ENCODE data around the gene FAM170A. TPM values are rescaled to one million over a fixed set of nuclear protein-coding genes. Genes with fewer than 3 reads are reported as not detected.

Gene FAM170A
- total RNA-seq, 1 experiment from 2014 or later = not detected

DNA sequence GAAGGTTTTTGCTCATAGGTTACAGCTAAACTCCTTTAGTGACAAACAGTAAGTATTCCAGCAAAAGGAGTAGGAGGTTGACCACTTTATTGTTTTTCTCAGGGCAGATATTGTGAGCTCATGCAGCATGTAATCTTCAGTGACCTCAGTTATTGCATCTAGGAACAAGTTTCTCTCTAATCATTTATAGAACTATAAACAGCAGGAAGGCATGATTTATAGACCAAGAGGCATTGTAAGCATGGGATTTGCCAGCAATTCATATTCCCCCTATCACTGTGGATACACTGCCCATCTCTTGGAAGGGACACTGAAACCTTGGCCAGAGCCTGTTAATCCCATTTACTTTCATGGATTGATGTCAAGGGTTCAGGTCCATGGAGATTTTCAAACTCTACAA is 15.4 kb upstream of the FAM170A start (continued):
- TF ChIP-seq, protein P1, sequence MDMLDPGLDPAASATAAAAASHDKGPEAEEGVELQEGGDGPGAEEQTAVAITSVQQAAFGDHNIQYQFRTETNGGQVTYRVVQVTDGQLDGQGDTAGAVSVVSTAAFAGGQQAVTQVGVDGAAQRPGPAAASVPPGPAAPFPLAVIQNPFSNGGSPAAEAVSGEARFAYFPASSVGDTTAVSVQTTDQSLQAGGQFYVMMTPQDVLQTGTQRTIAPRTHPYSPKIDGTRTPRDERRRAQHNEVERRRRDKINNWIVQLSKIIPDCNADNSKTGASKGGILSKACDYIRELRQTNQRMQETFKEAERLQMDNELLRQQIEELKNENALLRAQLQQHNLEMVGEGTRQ (CRISPR knock-in tag; IDR thresholded peaks at IDR 0.05) = no peak
- TF ChIP-seq ZNF219 (CRISPR knock-in tag; IDR thresholded peaks at IDR 0.05; ENCODE audit: borderline replicate concordance) = no peak
- TF ChIP-seq, protein P2, sequence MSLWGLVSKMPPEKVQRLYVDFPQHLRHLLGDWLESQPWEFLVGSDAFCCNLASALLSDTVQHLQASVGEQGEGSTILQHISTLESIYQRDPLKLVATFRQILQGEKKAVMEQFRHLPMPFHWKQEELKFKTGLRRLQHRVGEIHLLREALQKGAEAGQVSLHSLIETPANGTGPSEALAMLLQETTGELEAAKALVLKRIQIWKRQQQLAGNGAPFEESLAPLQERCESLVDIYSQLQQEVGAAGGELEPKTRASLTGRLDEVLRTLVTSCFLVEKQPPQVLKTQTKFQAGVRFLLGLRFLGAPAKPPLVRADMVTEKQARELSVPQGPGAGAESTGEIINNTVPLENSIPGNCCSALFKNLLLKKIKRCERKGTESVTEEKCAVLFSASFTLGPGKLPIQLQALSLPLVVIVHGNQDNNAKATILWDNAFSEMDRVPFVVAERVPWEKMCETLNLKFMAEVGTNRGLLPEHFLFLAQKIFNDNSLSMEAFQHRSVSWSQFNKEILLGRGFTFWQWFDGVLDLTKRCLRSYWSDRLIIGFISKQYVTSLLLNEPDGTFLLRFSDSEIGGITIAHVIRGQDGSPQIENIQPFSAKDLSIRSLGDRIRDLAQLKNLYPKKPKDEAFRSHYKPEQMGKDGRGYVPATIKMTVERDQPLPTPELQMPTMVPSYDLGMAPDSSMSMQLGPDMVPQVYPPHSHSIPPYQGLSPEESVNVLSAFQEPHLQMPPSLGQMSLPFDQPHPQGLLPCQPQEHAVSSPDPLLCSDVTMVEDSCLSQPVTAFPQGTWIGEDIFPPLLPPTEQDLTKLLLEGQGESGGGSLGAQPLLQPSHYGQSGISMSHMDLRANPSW (CRISPR knock-in tag; conservative IDR thresholded peaks at IDR 0.05; ENCODE audit: low read depth) = no peak

GRCh38 chr5:119614838-119615237 is 14.5 kb upstream of the FAM170A start:
- no peaks in the 10 kb centered on the region for H3K27me3 Mint-ChIP-seq (ENCODE audit: low read depth)
- peaks cover 13% of the 10 kb centered on the region for H3K4me1 Mint-ChIP-seq
- H3K9me3 Mint-ChIP-seq = peaks cover 6% of the 10 kb centered on the region
- ATAC-seq (no peak), DNase-seq (ENCODE audit: low spot score) (no peak)
- H3K4me3 Mint-ChIP-seq = no peak overlapping the region
- no peaks in the 10 kb centered on the region for H3K36me3 Mint-ChIP-seq
- no peak overlapping the region for H3K27ac Mint-ChIP-seq
- ChIA-PET CTCF (no interaction called here), POLR2A (no interaction called here)
- TF ChIP-seq RORB (CRISPR knock-in tag; IDR thresholded peaks at IDR 0.05) (no peak), ZNF425 (CRISPR knock-in tag; conservative IDR thresholded peaks at IDR 0.05) (no peak), OVOL2 (CRISPR knock-in tag; IDR thresholded peaks at IDR 0.05; ENCODE audit: borderline replicate concordance) (no peak), TEAD1 (CRISPR knock-in tag; IDR thresholded peaks at IDR 0.05) (no peak), NFE2L1 (CRISPR knock-in tag; IDR thresholded peaks at IDR 0.05) (no peak), ZNF281 (CRISPR knock-in tag; IDR thresholded peaks at IDR 0.05) (no peak), ATF3 (CRISPR knock-in tag; conservative IDR thresholded peaks at IDR 0.05) (no peak), SOX15 (CRISPR knock-in tag; IDR thresholded peaks at IDR 0.05) (no peak), CBFB (CRISPR knock-in tag; IDR thresholded peaks at IDR 0.05; ENCODE audit: low read depth) (no peak), FOXP1 (CRISPR knock-in tag; IDR thresholded peaks at IDR 0.05; ENCODE audit: borderline replicate concordance) (no peak), HMGA2 (CRISPR knock-in tag; IDR thresholded peaks at IDR 0.05) (no peak), SP1 (CRISPR knock-in tag; conservative IDR thresholded peaks at IDR 0.05) (no peak)
- TF ChIP-seq, protein P3, sequence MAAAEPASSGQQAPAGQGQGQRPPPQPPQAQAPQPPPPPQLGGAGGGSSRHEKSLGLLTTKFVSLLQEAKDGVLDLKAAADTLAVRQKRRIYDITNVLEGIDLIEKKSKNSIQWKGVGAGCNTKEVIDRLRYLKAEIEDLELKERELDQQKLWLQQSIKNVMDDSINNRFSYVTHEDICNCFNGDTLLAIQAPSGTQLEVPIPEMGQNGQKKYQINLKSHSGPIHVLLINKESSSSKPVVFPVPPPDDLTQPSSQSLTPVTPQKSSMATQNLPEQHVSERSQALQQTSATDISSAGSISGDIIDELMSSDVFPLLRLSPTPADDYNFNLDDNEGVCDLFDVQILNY (CRISPR knock-in tag; IDR thresholded peaks at IDR 0.05) = no peak
- TF ChIP-seq, protein P4, sequence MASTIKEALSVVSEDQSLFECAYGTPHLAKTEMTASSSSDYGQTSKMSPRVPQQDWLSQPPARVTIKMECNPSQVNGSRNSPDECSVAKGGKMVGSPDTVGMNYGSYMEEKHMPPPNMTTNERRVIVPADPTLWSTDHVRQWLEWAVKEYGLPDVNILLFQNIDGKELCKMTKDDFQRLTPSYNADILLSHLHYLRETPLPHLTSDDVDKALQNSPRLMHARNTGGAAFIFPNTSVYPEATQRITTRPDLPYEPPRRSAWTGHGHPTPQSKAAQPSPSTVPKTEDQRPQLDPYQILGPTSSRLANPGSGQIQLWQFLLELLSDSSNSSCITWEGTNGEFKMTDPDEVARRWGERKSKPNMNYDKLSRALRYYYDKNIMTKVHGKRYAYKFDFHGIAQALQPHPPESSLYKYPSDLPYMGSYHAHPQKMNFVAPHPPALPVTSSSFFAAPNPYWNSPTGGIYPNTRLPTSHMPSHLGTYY (CRISPR knock-in tag; IDR thresholded peaks at IDR 0.05) = no peak
- TF ChIP-seq, protein P5, sequence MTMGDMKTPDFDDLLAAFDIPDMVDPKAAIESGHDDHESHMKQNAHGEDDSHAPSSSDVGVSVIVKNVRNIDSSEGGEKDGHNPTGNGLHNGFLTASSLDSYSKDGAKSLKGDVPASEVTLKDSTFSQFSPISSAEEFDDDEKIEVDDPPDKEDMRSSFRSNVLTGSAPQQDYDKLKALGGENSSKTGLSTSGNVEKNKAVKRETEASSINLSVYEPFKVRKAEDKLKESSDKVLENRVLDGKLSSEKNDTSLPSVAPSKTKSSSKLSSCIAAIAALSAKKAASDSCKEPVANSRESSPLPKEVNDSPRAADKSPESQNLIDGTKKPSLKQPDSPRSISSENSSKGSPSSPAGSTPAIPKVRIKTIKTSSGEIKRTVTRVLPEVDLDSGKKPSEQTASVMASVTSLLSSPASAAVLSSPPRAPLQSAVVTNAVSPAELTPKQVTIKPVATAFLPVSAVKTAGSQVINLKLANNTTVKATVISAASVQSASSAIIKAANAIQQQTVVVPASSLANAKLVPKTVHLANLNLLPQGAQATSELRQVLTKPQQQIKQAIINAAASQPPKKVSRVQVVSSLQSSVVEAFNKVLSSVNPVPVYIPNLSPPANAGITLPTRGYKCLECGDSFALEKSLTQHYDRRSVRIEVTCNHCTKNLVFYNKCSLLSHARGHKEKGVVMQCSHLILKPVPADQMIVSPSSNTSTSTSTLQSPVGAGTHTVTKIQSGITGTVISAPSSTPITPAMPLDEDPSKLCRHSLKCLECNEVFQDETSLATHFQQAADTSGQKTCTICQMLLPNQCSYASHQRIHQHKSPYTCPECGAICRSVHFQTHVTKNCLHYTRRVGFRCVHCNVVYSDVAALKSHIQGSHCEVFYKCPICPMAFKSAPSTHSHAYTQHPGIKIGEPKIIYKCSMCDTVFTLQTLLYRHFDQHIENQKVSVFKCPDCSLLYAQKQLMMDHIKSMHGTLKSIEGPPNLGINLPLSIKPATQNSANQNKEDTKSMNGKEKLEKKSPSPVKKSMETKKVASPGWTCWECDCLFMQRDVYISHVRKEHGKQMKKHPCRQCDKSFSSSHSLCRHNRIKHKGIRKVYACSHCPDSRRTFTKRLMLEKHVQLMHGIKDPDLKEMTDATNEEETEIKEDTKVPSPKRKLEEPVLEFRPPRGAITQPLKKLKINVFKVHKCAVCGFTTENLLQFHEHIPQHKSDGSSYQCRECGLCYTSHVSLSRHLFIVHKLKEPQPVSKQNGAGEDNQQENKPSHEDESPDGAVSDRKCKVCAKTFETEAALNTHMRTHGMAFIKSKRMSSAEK (CRISPR knock-in tag; IDR thresholded peaks at IDR 0.05; ENCODE audit: borderline replicate concordance) = no peak
- TF ChIP-seq, protein P2 (CRISPR knock-in tag; conservative IDR thresholded peaks at IDR 0.05; ENCODE audit: low read depth) = no peak

Data from WTC11 (cell line).